Measurements from ENCODE around the gene RIMBP2.
"Not testable (repeated sequence)": the region's sequence is repeated elsewhere in the genome, so short reads cannot be mapped to it uniquely, and the experiment has no call there.

RIMBP2 gene

DNA sequence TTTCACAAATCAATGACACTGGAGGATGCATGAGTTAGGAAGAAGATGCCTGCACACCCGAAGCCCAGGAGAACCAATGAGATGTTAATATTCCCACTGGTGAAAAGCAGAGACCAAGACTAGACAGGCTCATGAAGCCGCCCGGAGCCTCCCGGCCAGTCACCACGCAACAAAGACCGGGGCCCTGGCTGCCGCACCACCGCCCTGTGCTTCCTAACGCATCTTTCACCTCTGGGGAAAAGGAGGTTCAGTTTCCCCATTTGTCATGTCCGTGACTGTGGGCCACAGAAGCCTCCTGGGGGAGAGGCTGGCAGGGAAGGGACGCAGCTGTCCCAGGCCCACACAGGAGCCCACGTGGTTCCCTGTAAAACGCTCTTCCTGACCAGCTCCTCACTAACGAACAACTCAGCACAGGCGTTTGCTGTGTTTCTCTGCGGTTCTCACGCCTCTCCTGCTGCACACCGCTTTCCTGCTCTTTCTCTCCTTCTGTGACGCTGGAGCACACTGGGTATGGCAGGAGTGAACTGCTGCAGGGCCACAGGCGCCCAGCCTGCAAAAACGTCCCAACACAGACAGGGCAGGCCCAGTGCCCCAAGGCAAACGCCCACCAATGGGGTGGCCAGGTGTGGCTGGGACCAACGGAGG lies 10.8 kb downstream of the RIMBP2 start:
- DNase-seq (ENCODE audit: low spot score) = no peak

DNA sequence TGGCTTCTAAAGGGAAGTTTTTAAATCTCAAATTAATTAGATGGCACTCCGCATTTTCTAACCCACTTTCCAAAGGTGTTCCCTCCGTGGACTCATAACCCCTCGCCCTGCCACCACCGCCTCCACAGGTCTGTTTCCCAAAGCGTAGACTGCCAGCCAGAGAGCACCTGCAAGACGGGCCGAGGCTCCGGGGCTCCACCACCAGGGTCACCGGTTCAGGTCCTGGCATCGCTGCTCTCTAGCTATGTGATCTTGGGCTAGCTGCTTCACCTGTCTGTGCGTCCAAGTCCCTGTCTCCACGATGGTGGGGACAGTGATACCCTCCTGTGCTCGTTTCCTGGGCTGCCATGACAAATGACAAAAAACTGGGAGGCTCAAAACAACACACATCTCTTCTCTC lies 11.5 kb downstream of the RIMBP2 start:
- DNase-seq (ENCODE audit: low spot score) = no peak

DNA sequence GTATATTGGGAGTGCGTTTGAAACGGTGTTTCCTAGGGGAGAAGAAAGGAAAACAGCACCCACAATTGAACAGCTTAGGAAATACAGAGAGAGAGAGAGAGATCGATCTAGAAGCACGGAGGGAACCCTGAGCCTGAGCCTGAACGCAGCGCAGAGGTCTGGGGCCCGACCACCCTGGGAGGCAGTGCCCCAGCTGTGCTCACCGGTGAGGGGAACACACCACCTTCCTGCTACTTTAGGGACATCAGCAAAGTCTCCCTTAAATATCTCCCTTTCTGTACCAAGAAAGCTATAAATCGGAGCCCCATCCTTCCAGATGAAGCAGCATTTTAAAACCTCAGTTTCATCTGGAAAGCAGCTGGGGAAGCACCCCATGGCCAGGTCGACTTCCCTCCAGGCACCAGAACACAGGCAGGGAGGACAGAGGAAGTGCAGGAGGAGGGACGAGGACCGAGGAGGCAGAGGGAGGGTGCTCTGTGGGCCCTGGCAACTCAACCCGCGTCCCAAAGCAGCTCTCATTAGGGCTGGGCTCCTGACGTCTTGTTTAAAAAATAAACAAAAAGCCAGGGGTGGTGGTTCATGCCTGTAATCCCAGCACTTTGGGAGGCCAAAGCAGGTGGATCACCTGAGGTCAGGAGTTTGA lies 12.2 kb downstream of the RIMBP2 start:
- no peak for DNase-seq (ENCODE audit: low spot score)

DNA sequence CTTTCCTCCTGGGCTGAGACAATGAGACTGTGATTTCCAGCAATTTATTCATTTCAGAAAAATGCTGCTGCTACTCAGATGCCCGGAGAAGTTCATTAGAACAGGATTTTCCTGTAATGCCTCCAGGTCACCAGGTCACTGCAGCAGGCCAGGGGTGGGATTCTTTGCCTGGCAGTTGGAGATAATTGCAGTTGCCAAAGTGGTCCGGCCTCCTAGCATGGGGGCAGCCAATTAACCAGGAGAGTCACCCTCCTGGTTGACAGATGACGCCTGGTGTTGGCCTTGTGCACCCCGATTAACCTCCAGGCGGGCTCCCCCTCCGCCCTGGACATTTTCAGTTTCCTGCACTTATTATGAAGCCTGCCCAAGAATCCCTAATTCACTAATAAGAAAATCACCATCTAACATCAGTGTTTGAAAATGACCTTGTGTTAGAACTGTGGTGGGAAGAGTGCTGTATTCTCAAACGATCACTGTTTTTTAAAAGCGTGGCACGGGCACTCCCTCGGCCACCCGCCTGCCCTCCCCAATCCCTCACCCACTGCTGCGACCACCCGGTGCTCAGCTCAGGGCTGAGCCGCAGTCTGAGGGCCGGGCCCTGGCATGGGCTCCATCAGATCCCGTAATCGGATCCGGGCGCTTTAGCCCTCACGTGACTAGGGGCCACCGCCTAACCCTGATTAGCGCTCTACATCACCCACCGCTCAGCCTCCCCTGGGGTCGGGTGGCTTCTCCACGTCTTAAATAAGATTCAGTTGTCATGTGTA lies 12.9 kb downstream of the RIMBP2 start:
- DNase-seq (ENCODE audit: low spot score) = no peak

DNA sequence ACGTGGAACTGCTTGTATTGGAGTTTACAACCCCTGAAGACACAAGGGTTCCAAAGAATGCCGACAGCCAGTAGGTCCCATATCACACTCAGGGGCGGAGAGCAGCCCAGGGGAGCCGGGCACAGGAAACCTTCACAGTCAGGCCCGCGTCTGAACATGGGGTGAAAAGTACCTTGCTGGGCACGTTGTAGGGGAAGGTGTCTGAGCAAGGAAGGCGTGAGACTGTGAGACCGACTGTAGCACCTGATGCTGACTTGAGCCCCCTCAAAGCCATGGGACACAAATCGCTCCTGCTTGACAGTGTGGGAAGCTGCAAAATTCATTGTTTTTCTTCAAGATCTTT lies 14.7 kb downstream of the RIMBP2 start:
- DNase-seq (ENCODE audit: low spot score) = no peak

DNA sequence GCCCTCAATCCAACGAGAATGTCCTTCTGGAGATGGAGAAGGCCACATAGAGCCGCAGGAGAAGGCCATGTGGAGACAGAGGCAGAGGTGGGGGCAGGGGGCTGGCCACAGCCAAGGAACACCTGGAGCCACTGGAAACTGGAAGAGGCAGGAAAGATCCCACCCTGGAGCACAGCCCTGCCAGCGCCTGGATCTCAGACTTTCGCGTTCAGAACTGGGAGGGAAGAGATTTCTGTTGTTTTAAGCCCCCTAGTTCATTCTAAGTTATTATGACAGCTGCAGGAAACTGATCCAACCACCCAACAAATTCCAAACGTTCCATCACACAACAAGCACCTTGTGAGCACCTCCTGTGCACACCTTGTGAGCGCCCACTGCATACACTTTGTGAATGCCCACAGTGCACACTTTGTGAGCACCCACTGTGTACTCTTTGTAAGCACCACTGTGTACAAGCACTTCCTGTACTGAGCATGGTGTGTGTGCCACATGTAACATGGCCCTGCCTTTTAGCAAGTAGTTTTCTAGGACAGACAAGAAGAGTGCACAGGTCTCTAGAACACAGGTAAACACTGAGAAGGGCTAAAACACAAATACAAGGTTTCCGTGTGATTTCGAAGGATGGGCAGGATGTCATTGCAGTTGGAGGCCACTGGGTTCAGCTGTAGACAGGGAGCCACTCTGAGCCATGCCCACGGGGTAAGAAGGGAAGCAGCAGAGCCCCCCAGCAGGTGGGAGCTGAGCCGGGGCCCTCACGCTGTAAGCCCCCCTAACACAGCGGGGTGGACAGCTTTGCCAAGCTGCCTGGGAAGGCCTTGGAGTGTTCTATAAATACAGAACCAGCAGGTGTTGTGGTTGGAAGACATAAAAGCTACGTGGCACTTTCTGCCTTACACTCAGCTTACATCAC lies 15.4 kb downstream of the RIMBP2 start:
- no peak for DNase-seq (ENCODE audit: low spot score)

DNA sequence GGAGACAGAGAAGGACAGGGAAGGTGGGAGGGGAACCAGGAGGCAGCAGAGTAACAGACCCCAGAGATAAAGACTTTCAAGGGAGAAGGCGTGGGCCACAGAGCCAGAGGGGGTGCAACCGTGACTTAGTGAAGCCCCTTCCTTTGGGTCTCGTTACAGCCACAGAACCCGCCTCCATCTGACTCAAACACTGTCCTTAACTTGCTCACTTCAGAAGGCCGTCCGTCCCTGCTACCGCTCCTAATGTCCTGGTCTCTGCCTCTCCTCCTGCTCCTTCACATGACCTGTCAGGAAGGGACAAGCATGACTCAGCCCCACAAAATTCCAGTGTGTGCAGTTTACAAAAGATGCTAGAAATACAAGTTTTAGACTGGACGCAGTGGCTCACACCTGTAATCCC lies 18.0 kb downstream of the RIMBP2 start:
- DNase-seq (ENCODE audit: low spot score) = no peak

DNA sequence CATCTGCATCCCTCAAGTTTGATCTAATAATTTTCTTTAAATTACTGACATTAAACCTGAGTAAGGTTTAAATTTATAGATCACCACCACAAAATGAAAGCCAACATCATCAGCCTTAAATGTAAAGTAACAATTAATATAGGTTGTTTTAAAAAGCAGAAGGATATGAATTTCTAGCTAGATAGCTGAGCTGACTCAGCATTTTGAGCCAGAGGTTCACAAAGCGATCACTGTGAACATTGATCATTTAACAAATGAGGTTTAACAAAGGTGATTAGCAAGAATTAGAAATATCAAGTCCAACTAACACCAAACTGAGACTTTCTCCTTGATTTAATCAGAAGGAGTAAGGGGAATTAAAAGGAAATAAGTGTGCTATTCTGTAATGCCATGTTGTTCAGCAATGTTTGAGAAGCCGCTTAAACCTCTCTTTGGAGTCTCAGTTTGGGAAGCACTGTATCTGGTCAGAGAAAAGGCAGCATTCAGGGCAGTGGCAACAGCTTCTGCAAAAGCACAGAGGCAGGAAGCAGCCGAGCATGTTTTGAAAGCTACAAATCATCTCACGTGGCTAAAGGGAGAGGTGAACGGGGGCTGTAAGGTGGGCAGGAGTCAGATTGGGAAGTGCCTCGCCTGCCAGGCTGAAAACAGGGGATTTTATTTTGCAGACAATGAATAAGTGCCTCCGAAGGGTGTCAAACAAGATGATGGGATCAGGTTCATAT lies 19.6 kb downstream of the RIMBP2 start:
- no peak for DNase-seq (ENCODE audit: low spot score)

DNA sequence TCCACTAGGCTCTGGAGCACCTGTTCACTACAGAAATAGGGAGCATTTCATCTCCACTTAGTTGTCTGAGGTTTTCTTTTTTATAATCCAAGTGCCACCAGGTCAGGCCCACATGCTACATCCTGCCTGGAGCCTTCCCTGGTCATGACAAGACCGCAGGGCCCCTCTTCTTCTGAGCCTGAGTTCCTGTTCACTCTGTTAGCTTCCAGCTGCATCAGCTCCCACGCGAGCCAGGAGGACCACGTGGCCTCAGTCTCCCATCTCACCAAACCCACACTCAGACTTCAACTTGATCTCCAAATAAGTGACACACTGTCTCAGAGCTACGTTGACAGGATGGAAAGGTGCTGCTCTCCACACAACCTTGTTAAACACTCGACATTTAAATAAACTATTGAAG lies 21.0 kb downstream of the RIMBP2 start:
- DNase-seq (ENCODE audit: low spot score) = no peak

DNA sequence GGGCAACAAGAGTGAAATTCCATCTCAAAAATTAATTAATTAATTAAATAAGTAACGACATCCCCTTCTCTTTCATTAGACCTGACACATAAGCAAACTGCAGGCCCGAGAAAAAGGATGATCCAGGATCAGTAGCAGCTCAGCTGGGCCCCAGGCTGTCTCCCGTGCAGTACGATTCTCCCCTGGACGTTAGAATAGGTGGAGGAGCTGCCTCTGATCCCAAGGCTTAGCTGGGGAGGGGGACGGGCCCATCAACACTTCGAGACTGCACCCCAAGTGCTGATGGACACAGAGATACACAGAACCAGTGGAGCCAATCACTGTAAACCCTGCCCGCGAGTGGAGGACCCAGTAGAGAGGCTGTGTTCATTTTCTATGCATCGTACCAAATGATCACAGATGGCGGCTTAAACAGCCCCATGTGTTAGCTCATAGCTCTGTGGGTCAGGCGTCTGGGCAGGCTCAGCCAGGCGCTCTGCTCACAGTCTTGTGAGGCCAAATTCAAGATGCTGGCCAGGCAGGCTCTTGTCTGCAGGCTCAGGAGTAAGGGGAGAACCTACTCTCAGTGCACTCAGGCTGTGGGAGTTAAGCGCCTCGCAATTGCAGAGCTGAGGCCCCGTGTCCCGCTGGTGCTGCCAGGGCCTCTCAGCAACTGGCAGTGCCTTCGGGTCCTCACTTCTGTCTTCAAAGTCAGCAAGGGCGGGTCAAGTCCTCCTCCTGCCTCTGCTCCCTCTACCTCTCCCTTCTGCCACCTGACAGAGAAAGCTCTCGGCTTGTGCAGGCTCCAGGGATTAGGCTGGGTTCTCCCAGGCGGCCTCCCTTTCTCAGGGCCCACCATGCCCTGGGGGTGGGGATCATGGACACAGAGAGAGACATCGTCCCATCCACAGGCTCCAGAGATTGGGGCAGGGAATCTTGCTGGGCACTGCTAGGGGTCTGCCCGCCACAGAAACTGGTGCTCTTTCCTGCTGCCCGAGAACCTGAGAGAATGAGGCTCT lies 26.4 kb downstream of the RIMBP2 start:
- DNase-seq (ENCODE audit: low spot score) = no peak

DNA sequence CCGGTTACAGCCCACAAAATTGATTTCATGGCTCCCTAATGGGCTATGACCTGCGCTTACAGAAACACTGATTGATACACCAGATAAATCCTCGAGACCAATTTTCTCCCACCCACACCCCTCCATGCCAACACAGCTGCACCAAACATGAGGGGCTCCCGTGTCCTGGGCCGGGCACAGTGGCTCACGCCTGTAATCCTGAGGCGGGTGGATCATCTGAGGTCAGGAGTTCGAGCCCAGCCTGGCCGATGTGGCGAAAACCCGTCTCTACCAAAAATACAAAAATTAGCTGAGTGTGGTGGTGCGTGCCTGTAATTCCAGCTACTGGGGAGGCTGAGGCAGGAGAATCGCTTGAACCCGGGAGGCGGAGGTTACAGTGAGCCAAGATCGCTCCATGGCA lies 27.1 kb downstream of the RIMBP2 start:
- not testable (repeated sequence) for DNase-seq (ENCODE audit: low spot score)

DNA sequence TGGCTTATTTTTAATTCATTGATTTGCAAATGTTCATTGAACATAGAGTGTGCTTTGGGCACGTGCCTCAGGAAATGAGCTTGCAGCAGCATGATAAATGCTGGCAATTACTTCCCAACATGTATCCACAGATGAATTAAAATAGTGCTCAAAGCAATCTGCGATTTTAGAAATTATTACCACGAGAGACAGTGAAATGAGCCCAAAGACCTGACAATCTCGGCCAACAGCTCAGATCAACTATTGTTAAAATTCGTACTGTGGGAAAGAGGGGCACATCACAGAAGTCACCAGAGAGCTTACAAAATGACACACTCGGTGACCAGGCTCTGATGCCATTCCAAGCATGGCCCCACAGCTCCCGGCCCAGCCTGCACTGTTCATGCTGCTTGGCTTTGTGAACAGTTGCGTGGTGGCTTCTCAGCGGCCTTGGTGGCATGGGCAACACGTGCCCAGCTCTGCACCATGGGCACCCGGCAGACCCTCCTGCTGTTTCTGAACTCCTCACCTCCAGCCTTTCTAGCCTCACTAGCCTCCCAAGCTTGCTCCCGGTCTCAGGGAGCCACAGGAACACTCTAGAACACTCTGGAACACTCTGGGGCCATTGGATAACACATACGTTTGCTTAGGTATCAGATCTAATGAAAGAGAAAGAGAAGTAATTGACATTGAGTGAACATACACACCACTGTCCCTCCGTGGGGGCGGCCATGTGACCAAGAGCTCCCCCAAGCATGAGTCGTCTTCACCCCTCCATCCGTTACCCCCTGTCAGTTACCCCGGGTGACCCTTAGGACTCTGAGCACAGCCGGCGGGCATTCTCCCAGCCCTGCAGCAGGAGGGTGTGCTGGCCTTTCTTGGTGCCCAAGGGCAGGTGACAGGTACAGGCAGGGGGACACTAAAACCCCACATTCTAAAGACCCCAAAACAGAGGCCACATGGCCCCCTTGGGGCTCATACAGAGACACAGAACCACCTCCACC lies 28.0 kb downstream of the RIMBP2 start:
- DNase-seq (ENCODE audit: low spot score) = no peak

DNA sequence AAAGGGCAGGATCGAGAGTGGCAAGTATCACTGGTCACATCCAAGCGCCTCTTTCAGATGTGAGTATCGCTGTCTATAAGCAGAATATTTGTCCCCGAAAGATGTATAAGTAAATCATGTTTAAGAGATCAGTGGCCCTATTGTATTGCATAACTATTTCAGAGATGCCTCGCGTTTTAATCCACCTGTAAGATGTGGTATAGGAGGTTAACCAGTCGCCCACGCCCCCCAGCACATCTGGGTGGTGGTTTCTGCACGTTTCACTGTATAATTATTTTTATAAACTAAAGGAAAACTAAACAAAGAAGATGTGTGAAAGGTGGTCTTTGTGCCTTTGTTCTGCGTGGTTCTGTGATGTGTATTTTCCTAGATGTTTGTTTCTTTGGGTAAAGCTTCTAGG lies 28.9 kb downstream of the RIMBP2 start:
- no peak for DNase-seq (ENCODE audit: low spot score)

DNA sequence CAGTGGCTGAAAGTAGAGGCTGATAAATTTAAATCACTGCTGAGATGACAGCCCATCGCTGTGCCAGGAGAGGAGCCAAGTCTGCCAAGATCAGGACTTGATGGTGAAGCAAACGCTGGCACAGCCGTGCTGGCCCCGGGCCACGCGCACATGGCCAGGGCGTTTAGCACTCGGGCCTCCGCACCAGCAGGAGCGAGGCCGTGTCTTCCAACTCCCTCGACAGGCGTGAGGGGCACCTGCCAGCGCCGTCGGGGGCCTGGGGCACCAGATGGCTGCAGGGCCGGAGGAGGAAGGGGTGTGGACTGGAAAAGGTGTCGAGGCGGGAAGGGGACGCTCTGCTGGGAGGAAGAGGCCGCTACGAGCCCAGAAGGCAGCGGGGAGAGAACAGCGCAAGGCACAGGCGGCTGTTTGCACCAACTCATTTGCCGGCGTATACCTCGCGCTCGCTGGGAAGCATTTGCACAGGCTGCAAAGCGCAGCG lies 29.5 kb downstream of the RIMBP2 start:
- DNase-seq (ENCODE audit: low spot score) = no peak

DNA sequence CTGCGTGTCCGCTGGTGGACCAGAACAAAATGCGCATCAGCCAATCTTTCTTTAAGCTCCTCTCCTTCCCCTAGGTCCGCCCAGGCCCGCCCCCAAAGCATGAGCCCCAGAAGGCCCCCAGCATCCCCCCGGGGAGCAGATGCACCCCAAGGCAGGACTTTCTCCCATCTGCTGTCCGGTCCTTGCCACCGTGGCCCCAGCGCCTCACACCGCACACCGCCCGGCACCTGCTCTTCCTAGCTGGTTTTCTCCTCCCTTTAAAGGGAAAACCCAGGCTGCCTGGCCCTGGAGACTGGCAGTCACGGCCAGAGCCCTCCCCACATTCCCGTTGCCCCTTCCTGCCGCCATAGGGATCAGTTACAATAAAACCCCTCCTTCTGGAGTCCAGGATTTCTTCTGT lies 30.2 kb downstream of the RIMBP2 start:
- DNase-seq (ENCODE audit: low spot score) = no peak

DNA sequence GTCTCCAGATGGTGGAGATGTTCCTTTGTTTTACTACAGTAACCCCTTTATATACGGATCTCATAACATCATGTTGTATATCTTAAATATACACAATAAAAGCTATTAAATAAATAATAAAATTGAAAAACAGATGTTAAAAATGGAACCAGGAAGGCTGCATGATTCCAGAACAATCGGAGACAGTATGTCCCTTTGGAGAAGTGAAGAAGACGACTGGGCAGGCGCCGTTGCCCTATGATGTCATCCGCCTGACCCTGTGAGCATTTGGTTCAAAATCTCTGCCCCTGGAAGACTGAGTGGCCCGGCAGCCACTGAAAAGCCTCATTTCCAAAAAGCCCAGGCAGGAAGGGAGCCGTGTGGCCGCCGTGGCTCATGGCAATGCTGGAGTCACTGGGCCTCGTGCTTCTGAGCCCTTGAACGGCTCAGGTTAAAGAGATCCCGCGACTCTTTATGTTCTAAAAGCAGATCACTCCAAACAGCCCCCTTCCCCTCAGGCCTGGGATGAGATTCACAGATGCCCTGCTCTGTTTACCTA lies 30.8 kb downstream of the RIMBP2 start:
- DNase-seq (ENCODE audit: low spot score) = no peak

DNA sequence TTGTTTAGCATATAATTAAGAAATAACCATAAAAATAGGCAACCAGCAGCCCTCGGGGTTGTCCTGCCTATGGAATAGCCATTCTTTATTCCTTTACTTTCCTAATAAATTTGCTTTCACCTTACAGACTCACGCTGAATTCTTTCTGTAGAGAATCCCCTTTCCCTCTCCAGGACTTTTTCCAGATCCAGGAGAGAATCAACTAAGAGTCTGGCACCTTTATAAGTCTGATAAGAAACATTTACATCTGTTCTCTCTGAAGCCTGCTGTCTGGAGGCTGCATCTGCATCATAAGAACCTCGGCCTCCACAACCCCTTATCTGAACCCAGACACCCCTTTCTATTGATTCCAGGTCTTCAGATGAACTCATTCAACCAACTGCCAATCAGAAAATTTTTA lies 32.3 kb downstream of the RIMBP2 start:
- no peak for DNase-seq (ENCODE audit: low spot score)

DNA sequence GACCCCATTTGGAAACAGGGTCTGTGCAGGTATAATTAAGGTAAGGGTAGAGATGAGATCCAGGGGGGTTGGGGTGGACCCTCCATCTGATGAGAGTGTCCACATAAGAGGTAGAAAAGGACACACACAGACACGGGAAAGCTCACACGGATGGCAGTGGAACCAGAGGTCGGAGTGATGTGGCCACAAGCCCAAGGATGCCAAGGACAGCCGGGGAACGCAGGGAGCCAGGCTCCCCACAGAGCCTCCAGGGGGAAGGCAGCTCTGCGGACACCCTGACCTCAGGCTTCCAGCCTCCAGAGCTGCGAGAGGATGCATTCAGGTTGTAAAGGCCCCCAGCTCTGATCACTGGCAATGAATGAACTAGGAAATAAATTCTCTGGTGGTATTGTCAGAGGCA lies 33.0 kb downstream of the RIMBP2 start:
- no peak for DNase-seq (ENCODE audit: low spot score)

DNA sequence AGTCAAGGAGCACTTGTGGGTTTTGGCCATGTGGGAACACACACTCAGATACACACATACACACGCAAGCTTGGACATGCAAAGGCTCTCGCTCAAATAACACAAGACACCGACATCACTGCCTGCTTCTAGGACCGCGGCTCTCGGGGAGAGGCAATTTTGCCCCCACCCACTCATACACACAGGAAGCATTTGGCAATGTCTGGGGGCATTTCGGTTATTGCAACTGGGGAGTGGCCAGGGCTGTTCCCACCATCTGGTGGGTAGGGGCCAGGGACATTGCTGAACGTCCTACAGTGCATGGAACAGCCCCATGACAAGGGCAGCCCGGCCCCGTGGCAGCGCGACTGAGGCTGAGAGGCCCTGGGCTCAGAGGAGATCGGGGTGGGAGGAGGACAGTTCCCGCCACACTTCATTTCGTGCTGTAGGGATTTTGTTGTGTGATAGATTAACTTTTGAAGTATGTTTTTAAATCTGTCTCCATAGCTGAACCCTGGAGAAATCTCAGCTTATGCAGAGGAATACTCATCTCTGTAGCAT lies 35.6 kb downstream of the RIMBP2 start:
- no peak for DNase-seq (ENCODE audit: low spot score)

Measured in HuH-7.5 (cell line).